Trophoblast cell (in vitro differentiated cells and primary cell): ENCODE measurements around the gene CRABP2.

Experiments
- DNase-seq, 2 donors: peaks; one replicate each; pipeline ENCODE4 v3.0.0-alpha.2; 2016
- H2AFZ ChIP-seq: 2 replicates; pipeline ENCODE4 v1.6.1; 2013; ENCODE audit warnings: low read length, moderate library complexity, mild to moderate bottlenecking; ENCODE audit not compliant: insufficient read depth, poor library complexity
- H2AK5ac ChIP-seq: 2 replicates; pipeline ENCODE4 v1.6.1; 2013; ENCODE audit warnings: mild to moderate bottlenecking, low read length
- H2BK120ac ChIP-seq: 2 replicates; pipeline ENCODE4 v1.6.1; 2013; ENCODE audit warnings: low read length, mild to moderate bottlenecking, moderate library complexity; ENCODE audit not compliant: insufficient read depth, poor library complexity
- H2BK12ac ChIP-seq: 2 replicates; pipeline ENCODE4 v1.6.1; 2013; ENCODE audit warnings: mild to moderate bottlenecking, low read length, moderate library complexity
- H2BK5ac ChIP-seq: 2 replicates; pipeline ENCODE4 v1.6.1; 2013; ENCODE audit warnings: low read length, low read depth, moderate library complexity, mild to moderate bottlenecking; ENCODE audit not compliant: poor library complexity
- H3K14ac ChIP-seq: 2 replicates; pipeline ENCODE4 v1.6.1; 2013; ENCODE audit warnings: mild to moderate bottlenecking, low read length
- H3K18ac ChIP-seq: 2 replicates; pipeline ENCODE4 v1.6.1; 2013; ENCODE audit warnings: mild to moderate bottlenecking, low read length
- H3K23ac ChIP-seq: 2 replicates; pipeline ENCODE4 v1.6.1; 2013; ENCODE audit warnings: low read length
- H3K27ac ChIP-seq: 2 replicates; pipeline ENCODE4 v1.5.1; 2013; ENCODE audit warnings: low read depth, mild to moderate bottlenecking, inconsistent platforms, low read length, moderate library complexity
- H3K27me3 ChIP-seq: 2 replicates; pipeline ENCODE4 v1.6.1; 2013; ENCODE audit warnings: inconsistent platforms, mild to moderate bottlenecking, low read length, moderate library complexity; ENCODE audit not compliant: insufficient read depth
- H3K36me3 ChIP-seq, 2 experiments: 1 replicate in 1 of 2; 2 replicates in 1 of 2; pipeline ENCODE4 v1.6.1; 2013; ENCODE audit warnings: low read length in 2 of 2, mild to moderate bottlenecking in 2 of 2, moderate library complexity in 1 of 2; ENCODE audit not compliant: insufficient read depth in 2 of 2, control insufficient read depth in 1 of 2
- H3K4ac ChIP-seq: 2 replicates; pipeline ENCODE4 v1.6.1; 2013; ENCODE audit warnings: low read depth, mild to moderate bottlenecking, low read length, moderate library complexity
- H3K4me1 ChIP-seq, 2 experiments: 1 replicate in 1 of 2; 2 replicates in 1 of 2; pipeline ENCODE4 v1.6.1; 2013; ENCODE audit warnings: low read length in 2 of 2, mild to moderate bottlenecking in 2 of 2, moderate library complexity in 1 of 2; ENCODE audit not compliant: insufficient read depth in 2 of 2, control insufficient read depth in 1 of 2
- H3K4me2 ChIP-seq: 2 replicates; pipeline ENCODE4 v1.6.1; 2013; ENCODE audit warnings: inconsistent platforms, mild to moderate bottlenecking, low read length, moderate library complexity
- H3K4me3 ChIP-seq: 2 replicates; pipeline ENCODE4 v1.5.1; 2013; ENCODE audit warnings: mild to moderate bottlenecking, low read depth, low read length, inconsistent platforms
- H3K79me1 ChIP-seq: one replicate; pipeline ENCODE4 v1.6.1; 2013; ENCODE audit warnings: low read length
- H3K79me2 ChIP-seq: 2 replicates; pipeline ENCODE4 v1.6.1; 2013; ENCODE audit warnings: low read length, mild to moderate bottlenecking; ENCODE audit not compliant: control insufficient read depth, insufficient read depth, poor library complexity
- H3K9ac ChIP-seq: 2 replicates; pipeline ENCODE4 v1.6.1; 2013; ENCODE audit warnings: mild to moderate bottlenecking, low read length
- H3K9me3 ChIP-seq: 2 replicates; pipeline ENCODE4 v1.6.1; 2013; ENCODE audit warnings: low read depth, mild to moderate bottlenecking, control low read depth, inconsistent platforms, low read length; ENCODE audit not compliant: insufficient read depth
- H4K12ac ChIP-seq: 2 replicates; pipeline ENCODE4 v1.6.1; 2013; ENCODE audit warnings: low read depth, mild to moderate bottlenecking, low read length, moderate library complexity
- H4K8ac ChIP-seq: 2 replicates; pipeline ENCODE4 v1.6.1; 2013; ENCODE audit warnings: low read depth, mild to moderate bottlenecking, low read length, moderate library complexity
- H4K91ac ChIP-seq: one replicate; pipeline ENCODE4 v1.6.1; 2013; ENCODE audit warnings: low read depth, mild to moderate bottlenecking, low read length, moderate library complexity
- WGBS: extraction: QIAGEN DNeasy Blood & Tissue Kit; methylation state at CpG from one replicate; pipeline ENCODE4 v1.1.7; 2013; ENCODE audit warnings: missing lambda C conversion rate; ENCODE audit not compliant: insufficient read length, insufficient coverage; ENCODE audit errors: extremely low coverage; 5-methylcytosine and 5-hydroxymethylcytosine counted together

CRABP2 gene

GRCh38 chr1:156666862-156667609 lies 38.3 kb downstream of the CRABP2 start:
- Histone ChIP-seq H3K18ac (peak overlapping the region; percentile 97), H2BK5ac (peak overlapping the region; percentile 89), H3K27me3 (no peaks in the 10 kb centered on the region), H3K23ac (no peak overlapping the region), H3K14ac (peak overlapping the region; percentile 95), H3K4me1 (peaks cover 70 to 86% of the 10 kb centered on the region in 2 experiments), H2BK120ac (peak overlapping the region; percentile 92), H3K4me2 (no peak overlapping the region), H4K8ac (peak overlapping the region; percentile 81), H3K4ac (peak overlapping the region; percentile 53), H3K9ac (no peak overlapping the region), H3K79me2 (peaks cover 7% of the 10 kb centered on the region), H4K91ac (peak overlapping the region; percentile 96), H3K4me3 (no peak overlapping the region), H3K27ac (peak overlapping the region; percentile 93), H2BK12ac (peak overlapping the region; percentile 72), H3K9me3 (no peaks in the 10 kb centered on the region), H3K36me3 (peaks cover 3 to 5% of the 10 kb centered on the region in 2 experiments), H2AFZ (peak overlapping the region; percentile 71), H2AK5ac (peak overlapping the region; percentile 86), H3K79me1 (peaks cover 60% of the 10 kb centered on the region), H4K12ac (peak overlapping the region; percentile 45)
- no CpG with 5 or more reads among the region's 9 CpGs for WGBS
- peak; percentile 43 to 64 for DNase-seq

GRCh38 chr1:156665539-156665938 lies 39.8 kb downstream of the CRABP2 start:
- peak overlapping the region; percentile 31 for H3K4ac ChIP-seq
- H2BK5ac ChIP-seq: peak overlapping the region; percentile 59
- H3K27ac ChIP-seq: peak overlapping the region; percentile 36
- H4K12ac ChIP-seq: no peak overlapping the region
- H2BK12ac ChIP-seq: peak overlapping the region; percentile 88
- H3K79me1 ChIP-seq: peaks cover 75% of the 10 kb centered on the region
- H3K4me3 ChIP-seq: no peak overlapping the region
- no peak overlapping the region for H3K23ac ChIP-seq
- H3K4me2 ChIP-seq: no peak overlapping the region
- H4K8ac ChIP-seq: peak overlapping the region; percentile 39
- peak overlapping the region; percentile 84 for H4K91ac ChIP-seq
- H3K4me1 ChIP-seq: peaks cover 78 to 94% of the 10 kb centered on the region in 2 experiments
- H3K36me3 ChIP-seq: peaks cover 0 to 3% of the 10 kb centered on the region in 2 experiments
- no peak for DNase-seq
- no peaks in the 10 kb centered on the region for H3K27me3 ChIP-seq
- peak overlapping the region; percentile 11 for H3K9ac ChIP-seq
- no peaks in the 10 kb centered on the region for H3K9me3 ChIP-seq
- H3K79me2 ChIP-seq: peaks cover 7% of the 10 kb centered on the region
- peak overlapping the region; percentile 54 for H3K14ac ChIP-seq
- WGBS: no CpG with 5 or more reads among the region's 3 CpGs
- H2AFZ ChIP-seq: no peak overlapping the region
- peak overlapping the region; percentile 42 for H3K18ac ChIP-seq
- H2AK5ac ChIP-seq: peak overlapping the region; percentile 57
- H2BK120ac ChIP-seq: peak overlapping the region; percentile 75

GRCh38 chr1:156664767-156665411 lies 40.5 kb downstream of the CRABP2 start:
- no CpG with 5 or more reads among the region's 16 CpGs for WGBS
- Histone ChIP-seq H2BK120ac (peak overlapping the region; percentile 76), H2BK12ac (peak overlapping the region; percentile 95)

GRCh38 chr1:156664046-156664766 lies 41.2 kb downstream of the CRABP2 start:
- Histone ChIP-seq H3K18ac (peak overlapping the region; percentile 80), H3K36me3 (no peaks in the 10 kb centered on the region)
- no CpG with 5 or more reads among the region's 5 CpGs for WGBS

More at GRCh38 chr1:156664767-156665411, 40.5 kb downstream of the CRABP2 start:
- peak overlapping the region; percentile 69 for H3K14ac ChIP-seq
- H4K8ac ChIP-seq: peak overlapping the region; percentile 55
- H3K9me3 ChIP-seq: no peaks in the 10 kb centered on the region
- peaks cover 74 to 91% of the 10 kb centered on the region in 2 experiments for H3K4me1 ChIP-seq
- H3K4ac ChIP-seq: peak overlapping the region; percentile 43
- no peak overlapping the region for H3K4me2 ChIP-seq
- DNase-seq: no peak
- no peak overlapping the region for H3K23ac ChIP-seq
- no peaks in the 10 kb centered on the region for H3K27me3 ChIP-seq
- peak overlapping the region; percentile 74 for H2BK5ac ChIP-seq
- H3K79me1 ChIP-seq: peaks cover 74% of the 10 kb centered on the region
- H3K27ac ChIP-seq: peak overlapping the region; percentile 59
- H3K9ac ChIP-seq: no peak overlapping the region
- H2AFZ ChIP-seq: peak overlapping the region; percentile 61
- H3K4me3 ChIP-seq: no peak overlapping the region
- peak overlapping the region; percentile 85 for H4K91ac ChIP-seq
- H3K36me3 ChIP-seq: no peaks in the 10 kb centered on the region
- peaks cover 7% of the 10 kb centered on the region for H3K79me2 ChIP-seq
- peak overlapping the region; percentile 80 for H3K18ac ChIP-seq
- H4K12ac ChIP-seq: peak overlapping the region; percentile 56
- H2AK5ac ChIP-seq: peak overlapping the region; percentile 86

More at GRCh38 chr1:156664046-156664766, 41.2 kb downstream of the CRABP2 start:
- H3K14ac ChIP-seq: peak overlapping the region; percentile 69
- H4K8ac ChIP-seq: peak overlapping the region; percentile 55
- H2AFZ ChIP-seq: peak overlapping the region; percentile 61
- peaks cover 7% of the 10 kb centered on the region for H3K79me2 ChIP-seq
- peak overlapping the region; percentile 74 for H2BK5ac ChIP-seq
- H3K4ac ChIP-seq: peak overlapping the region; percentile 43
- peak overlapping the region; percentile 76 for H2BK120ac ChIP-seq
- no peaks in the 10 kb centered on the region for H3K27me3 ChIP-seq
- peak overlapping the region; percentile 86 for H2AK5ac ChIP-seq
- peak overlapping the region; percentile 56 for H4K12ac ChIP-seq
- no peak for DNase-seq
- H3K9me3 ChIP-seq: no peaks in the 10 kb centered on the region
- peaks cover 72 to 87% of the 10 kb centered on the region in 2 experiments for H3K4me1 ChIP-seq
- no peak overlapping the region for H3K4me3 ChIP-seq
- H4K91ac ChIP-seq: peak overlapping the region; percentile 85
- peak overlapping the region; percentile 59 for H3K27ac ChIP-seq
- peaks cover 72% of the 10 kb centered on the region for H3K79me1 ChIP-seq
- H2BK12ac ChIP-seq: peak overlapping the region; percentile 95
- no peak overlapping the region for H3K4me2 ChIP-seq
- H3K23ac ChIP-seq: no peak overlapping the region
- H3K9ac ChIP-seq: no peak overlapping the region
